Activated T-cell treated with anti-CD3 and anti-CD28 coated beads, Interleukin-2, amount 50 U/mL, for 4 hours (primary cell): ENCODE data around the gene SLC7A11. TPM values are rescaled to one million over a fixed set of nuclear protein-coding genes. Genes with fewer than 3 reads are reported as not detected.

Experiments used
- ATAC-seq, 2 donors: fragments of 200-7000 bp; cut with Tn5 transposase; one replicate each; pipeline ENCODE4 v1.10.0; 2021
- DNase-seq: peaks from one replicate; pipeline ENCODE4 v3.0.0-alpha.2; 2020
- H3K27me3 Mint-ChIP-seq: one replicate; pipeline ENCODE4 v1.8.0; 2021; ENCODE audit warnings: low read depth, mixed read lengths
- H3K36me3 Mint-ChIP-seq: one replicate; pipeline ENCODE4 v1.8.0; 2022; ENCODE audit warnings: mixed read lengths; ENCODE audit not compliant: insufficient read depth
- H3K4me1 Mint-ChIP-seq: one replicate; pipeline ENCODE4 v1.8.0; 2021; ENCODE audit warnings: low read depth, mixed read lengths
- H3K4me3 Mint-ChIP-seq: one replicate; pipeline ENCODE4 v1.8.0; 2021; ENCODE audit warnings: mild to moderate bottlenecking, moderate library complexity, mixed read lengths
- H3K9me3 Mint-ChIP-seq: one replicate; pipeline ENCODE4 v1.8.0; 2021; ENCODE audit warnings: mixed read lengths
- total RNA-seq, 3 donors: library from RNA; stranded (reverse); gene quantifications; one replicate each; pipeline ENCODE4 v1.2.1, GENCODE V29; 2021

Gene SLC7A11
- total RNA-seq, 3 donors from 2014 or later: 0.63 to 1.2 (median 1.0) TPM

- H3K4me3 Mint-ChIP-seq: no peak overlapping the region
- DNase-seq: no peak
These were observed 127.1 kb downstream of the SLC7A11 start for GRCh38 chr4:138115053-138115452.

GRCh38 chr4:138114434-138114833 is 127.7 kb downstream of the SLC7A11 start:
- H3K4me1 Mint-ChIP-seq: peaks cover 3% of the 10 kb centered on the region
- ATAC-seq (no peak), DNase-seq (no peak)
- H3K9me3 Mint-ChIP-seq: peaks cover 4% of the 10 kb centered on the region
- no peaks in the 10 kb centered on the region for H3K36me3 Mint-ChIP-seq
- H3K27me3 Mint-ChIP-seq: no peaks in the 10 kb centered on the region
- H3K4me3 Mint-ChIP-seq: no peak overlapping the region

More at GRCh38 chr4:138115053-138115452, 127.1 kb downstream of the SLC7A11 start:
- Mint-ChIP-seq H3K27me3 (no peaks in the 10 kb centered on the region), H3K4me1 (peaks cover 3% of the 10 kb centered on the region), H3K36me3 (no peaks in the 10 kb centered on the region), H3K9me3 (peaks cover 4% of the 10 kb centered on the region)
- ATAC-seq: no peak
